Activated T-helper 1 cell treated with anti-CD3 and anti-CD28 coated beads, Interleukin-12 subunit alpha, Interleukin-12 subunit beta, Interleukin-2, Interleukin-4 antibody, amounts not matched to agents 30 ng/mL and 10 ng/mL and 1 ng/mL, durations not matched to agents 14 hours and 24 hours and 36 hours (primary cell): ENCODE results near the gene GPR3. TPM values are rescaled to one million over a fixed set of nuclear protein-coding genes. Genes with fewer than 3 reads are reported as not detected.

Experiments used
- DNase-seq: peaks from one replicate; pipeline ENCODE4 v3.0.0; 2021; ENCODE audit warnings: low spot score
- H3K27ac Mint-ChIP-seq: one replicate; pipeline ENCODE4 v1.8.0; 2021; ENCODE audit warnings: mild to moderate bottlenecking, mixed read lengths
- H3K27me3 Mint-ChIP-seq: one replicate; pipeline ENCODE4 v1.8.0; 2022; ENCODE audit warnings: mild to moderate bottlenecking, moderate library complexity, mixed read lengths; ENCODE audit not compliant: insufficient read depth
- H3K36me3 Mint-ChIP-seq: one replicate; pipeline ENCODE4 v1.8.0; 2021; ENCODE audit warnings: low read depth, mixed read lengths
- H3K4me1 Mint-ChIP-seq: one replicate; pipeline ENCODE4 v1.8.0; 2021; ENCODE audit warnings: low read depth, mixed read lengths
- H3K4me3 Mint-ChIP-seq: one replicate; pipeline ENCODE4 v1.8.0; 2021; ENCODE audit warnings: mild to moderate bottlenecking, moderate library complexity, mixed read lengths
- H3K9me3 Mint-ChIP-seq: one replicate; pipeline ENCODE4 v1.8.0; 2021; ENCODE audit warnings: mixed read lengths
- intact Hi-C: fragments of 100-400 bp; cut with micrococcal nuclease; formaldehyde crosslinking; loops from one replicate; pipeline ENCODE4 v1.15.1; 2024
- total RNA-seq: library from RNA; stranded (reverse); gene quantifications from 2 replicates; pipeline ENCODE4 v1.2.3, GENCODE V29; 2022

GPR3 gene
- total RNA-seq, 1 donor from 2014 or later, result 4.0 TPM

- no peaks in the 10 kb centered on the region for H3K27me3 Mint-ChIP-seq
- H3K4me1 Mint-ChIP-seq, result peaks cover 5% of the 10 kb centered on the region
- DNase-seq, result no peak
- peaks cover 3% of the 10 kb centered on the region for H3K36me3 Mint-ChIP-seq
- H3K4me3 Mint-ChIP-seq, result no peak overlapping the region
- no peak overlapping the region for H3K27ac Mint-ChIP-seq
- H3K9me3 Mint-ChIP-seq, result no peaks in the 10 kb centered on the region
- intact Hi-C loops, result no loop called here
Observed at GRCh38 chr1:27353166-27353565, 39.3 kb upstream of the GPR3 start.

- H3K4me1 Mint-ChIP-seq, result peaks cover 5% of the 10 kb centered on the region
- no peak overlapping the region for H3K4me3 Mint-ChIP-seq
Observed at GRCh38 chr1:27353629-27354028, 38.8 kb upstream of the GPR3 start.

GRCh38 chr1:27355683-27356082, 36.7 kb upstream of the GPR3 start:
- Mint-ChIP-seq H3K9me3 (no peaks in the 10 kb centered on the region), H3K27me3 (no peaks in the 10 kb centered on the region), H3K36me3 (peaks cover 3% of the 10 kb centered on the region), H3K27ac (no peak overlapping the region), H3K4me1 (peaks cover 22% of the 10 kb centered on the region), H3K4me3 (no peak overlapping the region)
- intact Hi-C loops, result loop anchor here (2.0 kb wide), 1 partner anchor 55 kb away; no protein-coding TSS in a partner anchor
- DNase-seq, result no peak

More at GRCh38 chr1:27353629-27354028, 38.8 kb upstream of the GPR3 start:
- Mint-ChIP-seq H3K9me3 (no peaks in the 10 kb centered on the region), H3K36me3 (peaks cover 3% of the 10 kb centered on the region), H3K27ac (no peak overlapping the region), H3K27me3 (no peaks in the 10 kb centered on the region)
- intact Hi-C loops, result no loop called here
- no peak for DNase-seq

- intact Hi-C loops, result loop anchor here (2.0 kb wide), 1 partner anchor 55 kb away; no protein-coding TSS in a partner anchor
- Mint-ChIP-seq H3K4me3 (peak overlapping the region; percentile 2), H3K36me3 (peaks cover 3% of the 10 kb centered on the region), H3K27ac (no peak overlapping the region), H3K27me3 (no peaks in the 10 kb centered on the region), H3K9me3 (no peaks in the 10 kb centered on the region), H3K4me1 (peaks cover 22% of the 10 kb centered on the region)
- no peak for DNase-seq
Observed at GRCh38 chr1:27356277-27356618, 36.2 kb upstream of the GPR3 start.

GRCh38 chr1:27356619-27357280, 35.7 kb upstream of the GPR3 start:
- Mint-ChIP-seq H3K4me3 (peak overlapping the region; percentile 58), H3K36me3 (no peaks in the 10 kb centered on the region), H3K27ac (peak overlapping the region; percentile 74), H3K4me1 (peaks cover 22% of the 10 kb centered on the region), H3K9me3 (no peaks in the 10 kb centered on the region), H3K27me3 (no peaks in the 10 kb centered on the region)
- intact Hi-C loops, result loop anchor here (1.0 to 2.0 kb wide), 6 partner anchors 9 to 56 kb away; partner anchors contain the start of genes SYTL1 and TMEM222
- DNase-seq, result no peak

GRCh38 chr1:27357281-27358037, 35.0 kb upstream of the GPR3 start:
- no peaks in the 10 kb centered on the region for H3K9me3 Mint-ChIP-seq
- peak overlapping the region; percentile 58 for H3K4me3 Mint-ChIP-seq
- H3K27me3 Mint-ChIP-seq, result no peaks in the 10 kb centered on the region
- peak; percentile 73 for DNase-seq
- intact Hi-C loops, result loop anchor here (1.0 to 2.0 kb wide), 6 partner anchors 8 to 57 kb away; partner anchors contain the start of genes SYTL1 and TMEM222
- H3K27ac Mint-ChIP-seq, result peak overlapping the region; percentile 74
- no peaks in the 10 kb centered on the region for H3K36me3 Mint-ChIP-seq
- H3K4me1 Mint-ChIP-seq, result peaks cover 22% of the 10 kb centered on the region

GRCh38 chr1:27358038-27358927, 34.1 kb upstream of the GPR3 start:
- Mint-ChIP-seq H3K9me3 (no peaks in the 10 kb centered on the region), H3K27me3 (no peaks in the 10 kb centered on the region), H3K4me3 (peak overlapping the region; percentile 58), H3K27ac (no peak overlapping the region), H3K4me1 (peaks cover 22% of the 10 kb centered on the region), H3K36me3 (no peaks in the 10 kb centered on the region)
- DNase-seq, result no peak
- intact Hi-C loops, result no loop called here

GRCh38 chr1:27358928-27359313, 33.5 kb upstream of the GPR3 start:
- H3K36me3 Mint-ChIP-seq, result no peaks in the 10 kb centered on the region
- no peak overlapping the region for H3K4me3 Mint-ChIP-seq
- peak overlapping the region; percentile 13 for H3K27ac Mint-ChIP-seq
- H3K9me3 Mint-ChIP-seq, result no peaks in the 10 kb centered on the region
- H3K27me3 Mint-ChIP-seq, result no peaks in the 10 kb centered on the region
- no peak for DNase-seq
- intact Hi-C loops, result no loop called here
- H3K4me1 Mint-ChIP-seq, result peaks cover 22% of the 10 kb centered on the region

- no peaks in the 10 kb centered on the region for H3K36me3 Mint-ChIP-seq
- intact Hi-C loops, result no loop called here
- H3K4me1 Mint-ChIP-seq, result peaks cover 23% of the 10 kb centered on the region
- no peaks in the 10 kb centered on the region for H3K27me3 Mint-ChIP-seq
- no peaks in the 10 kb centered on the region for H3K9me3 Mint-ChIP-seq
- DNase-seq, result no peak
- H3K27ac Mint-ChIP-seq, result peak overlapping the region; percentile 33
- peak overlapping the region; percentile 82 for H3K4me3 Mint-ChIP-seq
Observed at GRCh38 chr1:27359822-27360158, 32.6 kb upstream of the GPR3 start.

- no peaks in the 10 kb centered on the region for H3K36me3 Mint-ChIP-seq
- H3K4me1 Mint-ChIP-seq, result peaks cover 28% of the 10 kb centered on the region
- DNase-seq, result peak; percentile 47
Observed at GRCh38 chr1:27360159-27361043, 32.0 kb upstream of the GPR3 start.

GRCh38 chr1:27361044-27361402, 31.4 kb upstream of the GPR3 start:
- Mint-ChIP-seq H3K4me1 (peaks cover 29% of the 10 kb centered on the region), H3K4me3 (peak overlapping the region; percentile 82), H3K27ac (no peak overlapping the region), H3K9me3 (no peaks in the 10 kb centered on the region), H3K36me3 (no peaks in the 10 kb centered on the region), H3K27me3 (no peaks in the 10 kb centered on the region)
- no peak for DNase-seq
- intact Hi-C loops, result no loop called here

More at GRCh38 chr1:27360159-27361043, 32.0 kb upstream of the GPR3 start:
- H3K27me3 Mint-ChIP-seq, result no peaks in the 10 kb centered on the region
- H3K27ac Mint-ChIP-seq, result peak overlapping the region; percentile 33
- intact Hi-C loops, result no loop called here
- peak overlapping the region; percentile 82 for H3K4me3 Mint-ChIP-seq
- H3K9me3 Mint-ChIP-seq, result no peaks in the 10 kb centered on the region

- no peaks in the 10 kb centered on the region for H3K27me3 Mint-ChIP-seq
- no peak for DNase-seq
- no peaks in the 10 kb centered on the region for H3K9me3 Mint-ChIP-seq
- peaks cover 29% of the 10 kb centered on the region for H3K4me1 Mint-ChIP-seq
- intact Hi-C loops, result no loop called here
- H3K36me3 Mint-ChIP-seq, result no peaks in the 10 kb centered on the region
- H3K27ac Mint-ChIP-seq, result no peak overlapping the region
- H3K4me3 Mint-ChIP-seq, result no peak overlapping the region
Observed at GRCh38 chr1:27361553-27361952, 30.9 kb upstream of the GPR3 start.
